DMS79 (cell line): ENCODE results near the gene MUC5B.
"Not testable (repeated sequence)": the region's sequence is repeated elsewhere in the genome, so short reads cannot be mapped to it uniquely, and the experiment has no call there.

ENCODE experiments used
- DNase-seq: peaks from one replicate; lab custom pipeline; 2025; lab: John Stamatoyannopoulos, UW

The MUC5B gene, protein sequence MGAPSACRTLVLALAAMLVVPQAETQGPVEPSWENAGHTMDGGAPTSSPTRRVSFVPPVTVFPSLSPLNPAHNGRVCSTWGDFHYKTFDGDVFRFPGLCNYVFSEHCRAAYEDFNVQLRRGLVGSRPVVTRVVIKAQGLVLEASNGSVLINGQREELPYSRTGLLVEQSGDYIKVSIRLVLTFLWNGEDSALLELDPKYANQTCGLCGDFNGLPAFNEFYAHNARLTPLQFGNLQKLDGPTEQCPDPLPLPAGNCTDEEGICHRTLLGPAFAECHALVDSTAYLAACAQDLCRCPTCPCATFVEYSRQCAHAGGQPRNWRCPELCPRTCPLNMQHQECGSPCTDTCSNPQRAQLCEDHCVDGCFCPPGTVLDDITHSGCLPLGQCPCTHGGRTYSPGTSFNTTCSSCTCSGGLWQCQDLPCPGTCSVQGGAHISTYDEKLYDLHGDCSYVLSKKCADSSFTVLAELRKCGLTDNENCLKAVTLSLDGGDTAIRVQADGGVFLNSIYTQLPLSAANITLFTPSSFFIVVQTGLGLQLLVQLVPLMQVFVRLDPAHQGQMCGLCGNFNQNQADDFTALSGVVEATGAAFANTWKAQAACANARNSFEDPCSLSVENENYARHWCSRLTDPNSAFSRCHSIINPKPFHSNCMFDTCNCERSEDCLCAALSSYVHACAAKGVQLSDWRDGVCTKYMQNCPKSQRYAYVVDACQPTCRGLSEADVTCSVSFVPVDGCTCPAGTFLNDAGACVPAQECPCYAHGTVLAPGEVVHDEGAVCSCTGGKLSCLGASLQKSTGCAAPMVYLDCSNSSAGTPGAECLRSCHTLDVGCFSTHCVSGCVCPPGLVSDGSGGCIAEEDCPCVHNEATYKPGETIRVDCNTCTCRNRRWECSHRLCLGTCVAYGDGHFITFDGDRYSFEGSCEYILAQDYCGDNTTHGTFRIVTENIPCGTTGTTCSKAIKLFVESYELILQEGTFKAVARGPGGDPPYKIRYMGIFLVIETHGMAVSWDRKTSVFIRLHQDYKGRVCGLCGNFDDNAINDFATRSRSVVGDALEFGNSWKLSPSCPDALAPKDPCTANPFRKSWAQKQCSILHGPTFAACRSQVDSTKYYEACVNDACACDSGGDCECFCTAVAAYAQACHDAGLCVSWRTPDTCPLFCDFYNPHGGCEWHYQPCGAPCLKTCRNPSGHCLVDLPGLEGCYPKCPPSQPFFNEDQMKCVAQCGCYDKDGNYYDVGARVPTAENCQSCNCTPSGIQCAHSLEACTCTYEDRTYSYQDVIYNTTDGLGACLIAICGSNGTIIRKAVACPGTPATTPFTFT (N-terminal part only)

DNA sequence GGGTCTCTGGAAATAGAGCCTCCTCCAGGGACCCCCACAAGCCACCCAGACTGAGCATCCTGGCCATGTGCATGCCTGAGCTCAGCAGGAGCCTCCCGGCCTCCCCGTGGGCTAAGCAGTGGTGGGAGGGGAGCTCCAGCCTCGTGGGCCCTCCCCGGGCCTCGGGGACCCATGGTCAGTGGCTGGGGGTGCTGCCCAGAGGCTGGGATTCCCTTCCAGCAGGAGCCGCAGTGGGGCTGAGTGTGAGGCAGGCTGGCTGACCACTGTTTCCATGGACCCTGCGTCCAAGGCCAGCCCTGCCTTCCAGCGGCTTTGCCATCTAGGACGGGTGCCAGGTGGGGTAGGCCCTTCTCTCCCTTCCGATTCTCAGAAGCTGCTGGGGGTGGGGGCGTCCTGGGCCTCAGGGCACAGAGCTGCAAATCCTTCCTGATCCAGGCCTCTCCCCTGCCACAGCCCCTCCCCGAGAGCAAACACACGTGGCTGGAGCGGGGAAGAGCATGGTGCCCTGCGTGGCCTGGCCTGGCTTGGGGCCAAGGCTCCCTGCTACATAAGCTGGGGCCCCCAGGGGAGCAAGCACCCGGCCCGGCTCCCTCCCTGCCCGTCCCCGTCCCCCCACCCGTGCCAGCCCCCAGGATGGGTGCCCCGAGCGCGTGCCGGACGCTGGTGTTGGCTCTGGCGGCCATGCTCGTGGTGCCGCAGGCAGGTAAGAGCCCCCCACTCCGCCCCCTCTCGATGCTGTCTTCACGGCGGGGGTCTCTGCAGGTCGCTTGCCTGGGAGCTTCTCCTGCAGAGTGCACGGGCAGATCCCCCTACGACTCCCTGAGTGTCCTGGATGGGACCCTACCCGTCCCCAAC, at the start of gene MUC5B:
Gene MUC5B, plus strand, starts transcription at position 576 of the 855 bp plus-strand sequence. Its CDS starts 58 bp downstream, at position 634.
- DNase-seq = no peak

DNA sequence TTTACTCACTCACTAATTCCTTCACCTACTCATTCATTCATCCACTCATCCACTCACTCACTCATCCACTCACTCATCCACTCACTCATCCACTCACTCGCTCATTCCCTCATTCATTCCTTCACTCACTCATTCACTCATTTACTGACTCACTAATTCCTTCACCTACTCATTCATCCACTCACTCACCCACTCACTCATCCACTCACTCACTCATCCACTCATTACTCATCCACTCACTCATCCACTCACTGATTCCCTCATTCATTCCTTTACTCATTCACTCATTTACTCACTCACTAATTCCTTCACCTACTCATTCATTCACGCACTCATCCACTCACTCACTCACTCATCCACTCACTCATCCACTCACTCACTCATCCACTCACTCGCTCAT, 49.5 kb upstream of the MUC5B start:
- not testable (repeated sequence) for DNase-seq

DNA sequence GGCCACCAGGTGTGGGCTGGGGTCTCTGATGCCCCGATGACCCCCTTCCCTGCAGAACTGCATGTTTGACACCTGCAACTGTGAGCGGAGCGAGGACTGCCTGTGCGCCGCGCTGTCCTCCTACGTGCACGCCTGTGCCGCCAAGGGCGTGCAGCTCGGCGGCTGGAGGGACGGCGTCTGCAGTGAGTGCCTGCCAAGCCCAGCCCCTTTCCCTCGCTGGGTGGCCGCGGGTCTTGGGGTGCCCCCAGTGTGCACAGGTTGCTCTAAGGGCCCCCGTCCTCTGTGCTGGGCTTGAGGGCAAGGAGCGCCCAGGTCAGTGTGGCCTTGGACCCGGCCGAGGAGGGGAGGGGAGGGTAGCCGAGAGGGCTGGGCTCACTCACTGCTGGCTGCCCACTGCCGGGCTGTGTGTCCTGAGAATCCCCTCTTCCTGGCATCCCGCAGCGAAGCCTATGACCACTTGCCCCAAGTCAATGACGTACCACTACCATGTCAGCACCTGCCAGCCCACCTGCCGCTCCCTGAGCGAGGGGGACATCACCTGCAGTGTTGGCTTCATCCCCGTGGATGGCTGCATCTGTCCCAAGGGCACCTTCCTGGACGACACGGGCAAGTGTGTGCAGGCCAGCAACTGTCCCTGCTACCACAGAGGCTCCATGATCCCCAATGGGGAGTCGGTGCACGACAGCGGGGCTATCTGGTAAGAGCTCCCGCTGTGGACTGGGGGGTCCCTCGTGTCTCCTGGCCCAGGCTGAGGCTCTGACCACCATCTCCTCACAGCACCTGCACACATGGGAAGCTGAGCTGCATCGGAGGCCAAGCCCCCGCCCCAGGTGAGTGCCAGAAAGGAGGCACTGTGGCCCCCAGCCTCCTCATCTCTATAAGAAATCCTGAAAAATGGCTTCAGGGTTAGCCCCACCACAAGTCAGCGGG, 48.2 kb upstream of the MUC5B start:
- DNase-seq = no peak

DNA sequence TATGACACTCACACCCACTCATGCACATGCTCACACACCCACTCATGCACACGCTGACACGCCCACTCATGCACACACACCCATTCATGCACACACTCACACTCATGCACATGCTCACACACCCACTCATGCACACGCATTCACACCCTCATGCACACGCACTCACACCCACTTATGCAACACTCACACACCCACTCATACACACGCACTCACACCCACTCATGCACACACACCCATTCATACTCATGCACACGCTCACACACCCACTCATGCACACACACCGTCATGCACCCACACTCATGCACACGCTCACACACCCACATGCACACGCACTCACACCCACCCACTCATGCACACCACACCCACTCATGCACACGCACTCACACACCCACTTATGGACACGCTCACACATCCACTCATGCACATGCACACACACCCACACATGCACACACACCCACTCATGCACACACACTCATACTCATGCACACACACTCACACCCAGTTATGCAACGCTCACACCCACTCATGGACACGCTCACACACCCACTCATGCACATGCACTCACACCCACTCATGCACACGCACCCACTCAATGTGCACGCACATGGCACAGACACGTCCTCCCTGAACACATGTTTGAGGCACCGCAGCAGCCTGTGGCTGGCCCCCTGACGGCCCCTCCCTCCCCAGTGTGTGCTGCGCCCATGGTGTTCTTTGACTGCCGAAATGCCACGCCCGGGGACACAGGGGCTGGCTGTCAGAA, 47.2 kb upstream of the MUC5B start:
- DNase-seq = no peak

DNA sequence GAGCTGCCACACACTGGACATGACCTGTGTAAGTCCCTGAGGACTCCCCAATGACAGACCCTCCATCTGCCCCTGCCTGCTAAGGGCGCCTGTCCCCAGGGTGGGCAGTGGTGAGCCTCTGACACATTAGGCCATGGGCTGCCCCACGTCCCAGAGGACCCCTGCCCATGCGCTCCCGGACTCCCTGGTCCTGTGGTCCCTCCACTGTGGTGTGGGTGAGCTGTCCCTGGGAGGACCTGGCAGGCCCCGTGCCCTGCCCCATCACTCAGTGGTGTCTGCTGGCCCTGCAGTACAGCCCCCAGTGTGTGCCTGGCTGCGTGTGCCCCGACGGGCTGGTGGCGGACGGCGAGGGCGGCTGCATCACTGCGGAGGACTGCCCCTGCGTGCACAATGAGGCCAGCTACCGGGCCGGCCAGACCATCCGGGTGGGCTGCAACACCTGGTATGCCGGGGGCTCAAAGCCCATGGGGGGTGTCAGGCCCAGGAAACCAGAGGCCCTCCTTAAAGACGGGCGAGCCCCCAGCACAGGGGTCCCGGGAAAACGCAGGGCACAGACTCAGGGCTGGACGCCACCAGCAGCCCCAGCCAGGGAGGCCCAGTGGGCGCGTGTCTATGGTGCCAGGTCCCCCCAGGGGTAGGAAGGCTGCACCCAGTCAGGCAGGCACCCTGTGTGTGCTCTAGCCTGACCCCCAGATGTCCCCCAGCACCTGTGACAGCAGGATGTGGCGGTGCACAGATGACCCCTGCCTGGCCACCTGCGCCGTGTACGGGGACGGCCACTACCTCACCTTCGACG, 46.4 kb upstream of the MUC5B start:
- no peak for DNase-seq

DNA sequence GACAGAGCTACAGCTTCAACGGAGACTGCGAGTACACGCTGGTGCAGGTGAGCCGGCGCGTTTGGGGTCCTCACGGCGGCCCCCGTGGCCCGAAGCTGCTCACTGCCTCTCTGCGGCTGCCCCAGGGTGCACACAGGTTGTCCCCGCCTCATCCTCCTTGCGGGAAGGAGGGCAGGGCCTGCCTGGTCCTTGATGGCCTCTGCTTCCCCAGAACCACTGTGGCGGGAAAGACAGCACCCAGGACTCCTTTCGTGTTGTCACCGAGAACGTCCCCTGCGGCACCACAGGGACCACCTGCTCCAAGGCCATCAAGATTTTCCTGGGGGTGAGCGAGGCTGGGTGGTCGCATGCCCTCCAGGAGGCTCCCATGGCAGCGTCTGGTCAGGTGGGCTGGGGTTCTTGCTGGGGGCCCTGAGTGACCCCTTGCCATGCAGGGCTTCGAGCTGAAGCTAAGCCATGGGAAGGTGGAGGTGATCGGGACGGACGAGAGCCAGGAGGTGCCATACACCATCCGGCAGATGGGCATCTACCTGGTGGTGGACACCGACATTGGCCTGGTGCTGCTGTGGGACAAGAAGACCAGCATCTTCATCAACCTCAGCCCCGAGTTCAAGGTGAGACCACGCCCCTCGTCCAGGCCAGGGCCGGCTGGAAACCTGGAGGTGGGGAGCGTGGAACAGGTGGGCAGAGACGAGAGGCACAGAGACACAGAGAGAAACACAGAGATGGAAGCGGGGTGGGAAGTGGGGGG, 45.7 kb upstream of the MUC5B start:
- no peak for DNase-seq

DNA sequence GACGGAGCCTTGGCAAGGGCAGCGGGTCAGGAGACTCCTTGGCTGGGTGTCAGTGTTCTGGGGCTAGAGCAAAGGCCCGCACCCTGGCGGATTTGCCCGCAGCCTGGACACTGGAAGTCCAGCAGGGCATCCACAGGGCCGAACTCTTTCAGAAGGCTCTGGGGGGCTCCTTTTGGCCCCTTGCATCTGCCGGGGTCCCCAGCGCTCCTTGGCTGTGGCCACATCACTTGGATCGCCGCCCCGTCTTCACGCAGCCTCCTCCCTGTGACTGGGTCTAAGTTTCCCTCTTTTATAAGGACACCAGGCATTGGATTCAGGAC, 45.1 kb upstream of the MUC5B start:
- no peak for DNase-seq

DNA sequence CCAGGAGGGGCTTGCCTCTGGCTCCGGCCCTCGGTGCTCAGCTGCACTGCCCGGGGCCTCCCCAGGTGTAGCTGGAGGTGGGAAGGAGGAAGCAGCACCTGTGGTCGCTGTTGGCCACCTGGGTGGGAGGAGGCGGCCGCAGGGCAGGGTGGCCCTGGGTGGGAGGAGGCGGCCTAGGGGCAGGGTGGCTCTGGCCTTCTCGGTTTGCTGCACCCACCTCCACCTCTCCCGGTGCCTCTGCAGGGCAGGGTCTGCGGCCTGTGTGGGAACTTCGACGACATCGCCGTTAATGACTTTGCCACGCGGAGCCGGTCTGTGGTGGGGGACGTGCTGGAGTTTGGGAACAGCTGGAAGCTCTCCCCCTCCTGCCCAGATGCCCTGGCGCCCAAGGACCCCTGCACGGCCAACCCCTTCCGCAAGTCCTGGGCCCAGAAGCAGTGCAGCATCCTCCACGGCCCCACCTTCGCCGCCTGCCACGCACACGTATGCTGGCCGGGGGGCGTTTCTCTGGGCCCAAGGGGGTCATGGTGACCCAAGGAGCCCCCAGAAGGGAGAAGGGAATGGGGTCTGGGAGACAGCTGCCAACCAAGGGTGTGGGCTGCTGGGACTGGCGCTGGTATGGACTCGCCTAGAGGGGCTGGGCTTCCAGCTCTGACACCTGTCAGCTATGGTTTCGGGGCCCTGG, 44.5 kb upstream of the MUC5B start:
- no peak for DNase-seq

DNA sequence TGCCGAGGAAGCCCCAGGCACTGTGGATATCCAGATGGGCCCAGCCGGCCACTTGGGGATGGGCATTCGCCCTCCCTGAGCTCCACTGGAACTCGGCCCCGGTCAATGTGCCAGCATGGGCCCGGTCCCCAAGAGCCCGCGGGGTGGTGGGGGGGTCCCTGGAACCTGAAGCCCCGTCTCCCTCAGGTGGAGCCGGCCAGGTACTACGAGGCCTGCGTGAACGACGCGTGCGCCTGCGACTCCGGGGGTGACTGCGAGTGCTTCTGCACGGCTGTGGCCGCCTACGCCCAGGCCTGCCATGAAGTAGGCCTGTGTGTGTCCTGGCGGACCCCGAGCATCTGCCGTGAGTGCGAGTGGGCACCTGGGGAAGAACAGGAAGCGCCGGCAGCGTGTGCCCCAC, 44.0 kb upstream of the MUC5B start:
- no peak for DNase-seq

DNA sequence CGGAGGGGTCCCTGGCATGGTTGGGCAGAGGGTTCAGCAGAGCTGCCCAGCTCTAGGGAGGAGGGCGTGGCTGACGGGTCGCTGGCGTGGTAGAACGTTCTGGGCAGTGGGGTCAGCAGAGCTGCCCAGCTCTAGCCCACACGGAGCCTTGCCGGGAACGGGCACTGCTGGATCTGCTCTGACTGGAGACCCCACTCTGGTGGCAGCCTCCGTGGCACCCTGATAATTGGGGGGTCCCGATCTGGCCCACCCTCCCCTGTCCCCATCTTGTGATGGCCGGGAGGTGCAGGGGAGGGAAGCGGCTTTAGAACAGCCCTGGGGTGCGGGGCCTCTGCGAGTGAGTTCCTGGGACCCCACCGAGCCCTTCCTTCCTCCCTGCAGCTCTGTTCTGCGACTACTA, 43.2 kb upstream of the MUC5B start:
- no peak for DNase-seq

DNA sequence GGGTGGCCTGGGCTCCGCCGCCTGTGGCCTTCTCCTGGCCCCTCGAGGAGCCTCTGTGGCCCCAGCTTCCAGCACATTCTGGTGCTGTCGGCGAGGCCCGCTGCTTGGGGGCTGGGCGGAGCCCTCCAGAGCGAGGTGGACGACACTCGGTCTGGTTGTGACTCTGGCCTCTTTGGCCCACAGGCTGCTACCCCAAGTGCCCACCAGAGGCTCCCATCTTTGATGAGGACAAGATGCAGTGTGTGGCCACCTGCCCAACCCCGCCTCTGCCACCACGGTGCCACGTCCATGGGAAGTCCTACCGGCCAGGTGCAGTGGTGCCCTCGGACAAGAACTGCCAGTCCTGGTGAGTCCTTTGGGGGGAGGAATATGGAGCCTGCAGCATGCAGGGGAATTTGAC, 42.7 kb upstream of the MUC5B start:
- DNase-seq = no peak

DNA sequence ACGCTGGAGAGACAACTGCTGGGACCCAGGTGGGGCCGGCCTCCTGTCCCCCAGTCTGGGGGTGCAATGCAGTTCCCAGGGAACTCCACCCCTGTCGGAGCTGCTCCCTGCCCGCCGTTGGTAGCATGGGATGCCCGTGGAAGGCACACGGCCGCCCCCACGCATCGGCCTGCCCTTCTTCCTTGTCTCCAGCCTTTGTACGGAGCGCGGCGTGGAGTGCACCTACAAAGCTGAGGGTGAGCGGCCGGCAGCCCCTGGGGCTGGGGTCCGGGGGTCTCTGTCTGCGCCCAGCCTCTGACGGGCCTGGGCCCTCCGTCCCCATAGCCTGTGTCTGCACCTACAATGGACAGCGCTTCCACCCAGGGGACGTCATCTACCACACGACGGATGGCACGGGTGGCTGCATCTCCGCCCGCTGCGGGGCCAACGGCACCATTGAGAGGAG, 41.9 kb upstream of the MUC5B start:
- DNase-seq = no peak

DNA sequence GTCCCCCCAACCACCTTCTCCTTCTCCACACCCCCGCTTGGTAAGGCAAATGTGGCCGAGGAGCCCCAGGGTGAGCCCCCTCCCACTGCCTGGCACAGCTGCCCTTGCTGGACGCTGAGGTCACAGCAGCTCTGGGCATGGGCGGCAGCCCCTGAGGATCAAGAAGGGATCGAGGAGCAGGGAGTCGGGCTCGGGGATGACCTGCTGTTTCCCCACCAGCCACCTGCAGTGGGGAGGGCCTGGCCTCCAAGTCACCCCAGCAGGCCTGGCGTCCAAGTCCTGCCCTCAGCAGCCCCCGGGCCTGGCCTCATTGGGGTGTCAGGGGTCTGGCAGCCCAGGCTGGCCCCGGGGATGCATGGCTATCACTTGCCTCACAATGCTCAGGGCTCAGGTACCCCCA, 41.4 kb upstream of the MUC5B start:
- DNase-seq = no peak

DNA sequence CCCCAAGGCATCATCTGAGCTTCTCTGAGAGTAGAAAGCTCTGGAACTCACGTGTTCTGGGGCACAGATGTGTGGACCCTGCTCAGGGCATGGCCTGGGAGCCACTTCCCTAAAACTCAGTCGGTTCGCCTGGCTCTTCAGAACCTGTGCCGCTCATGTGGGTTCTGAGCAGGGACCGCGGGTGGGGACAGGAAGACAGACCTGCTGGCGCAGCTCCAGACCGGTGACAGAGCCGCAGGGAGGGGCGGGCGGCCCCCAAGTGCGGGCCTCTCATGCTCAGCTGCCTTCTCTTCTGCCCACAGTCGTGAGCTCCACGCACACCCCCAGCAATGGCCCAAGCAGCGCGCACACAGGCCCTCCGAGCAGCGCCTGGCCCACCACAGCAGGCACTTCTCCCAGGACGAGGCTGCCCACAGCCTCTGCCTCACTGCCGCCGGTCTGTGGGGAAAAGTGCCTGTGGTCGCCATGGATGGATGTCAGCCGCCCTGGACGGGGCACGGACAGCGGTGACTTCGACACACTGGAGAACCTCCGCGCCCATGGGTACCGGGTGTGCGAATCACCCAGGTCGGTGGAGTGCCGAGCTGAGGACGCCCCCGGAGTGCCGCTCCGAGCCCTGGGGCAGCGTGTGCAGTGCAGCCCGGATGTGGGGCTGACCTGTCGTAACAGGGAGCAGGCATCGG, 40.9 kb upstream of the MUC5B start:
- DNase-seq = no peak

DNA sequence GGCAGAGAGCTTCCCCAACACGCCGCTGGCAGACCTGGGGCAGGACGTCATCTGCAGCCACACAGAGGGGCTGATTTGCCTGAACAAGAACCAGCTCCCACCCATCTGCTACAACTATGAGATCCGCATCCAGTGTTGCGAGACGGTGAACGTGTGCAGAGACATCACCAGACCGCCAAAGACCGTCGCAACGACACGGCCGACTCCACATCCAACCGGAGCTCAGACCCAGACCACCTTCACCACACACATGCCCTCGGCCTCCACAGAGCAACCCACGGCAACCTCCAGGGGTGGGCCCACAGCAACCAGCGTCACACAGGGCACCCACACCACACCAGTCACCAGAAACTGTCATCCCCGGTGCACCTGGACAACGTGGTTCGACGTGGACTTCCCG, 38.7 kb upstream of the MUC5B start:
- DNase-seq = not testable (repeated sequence)

DNA sequence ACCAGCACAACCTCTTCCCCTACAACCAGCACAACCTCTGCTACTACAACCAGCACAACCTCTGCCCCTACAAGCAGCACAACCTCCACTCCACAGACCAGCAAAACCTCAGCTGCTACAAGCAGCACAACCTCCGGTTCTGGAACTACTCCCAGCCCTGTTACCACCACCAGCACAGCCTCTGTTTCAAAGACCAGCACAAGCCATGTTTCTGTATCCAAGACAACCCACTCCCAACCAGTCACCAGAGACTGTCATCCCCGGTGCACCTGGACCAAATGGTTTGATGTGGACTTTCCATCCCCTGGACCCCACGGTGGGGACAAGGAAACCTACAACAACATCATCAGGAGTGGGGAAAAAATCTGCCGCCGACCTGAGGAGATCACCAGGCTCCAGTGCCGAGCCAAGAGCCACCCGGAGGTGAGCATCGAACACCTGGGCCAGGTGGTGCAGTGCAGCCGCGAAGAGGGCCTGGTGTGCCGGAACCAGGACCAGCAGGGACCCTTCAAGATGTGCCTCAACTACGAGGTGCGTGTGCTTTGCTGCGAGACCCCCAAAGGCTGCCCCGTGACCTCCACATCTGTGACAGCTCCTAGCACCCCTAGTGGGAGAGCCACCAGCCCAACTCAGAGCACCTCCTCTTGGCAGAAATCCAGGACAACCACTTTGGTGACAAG, 34.3 kb upstream of the MUC5B start:
- DNase-seq = not testable (repeated sequence)
